Right ventricle myocardium inferior (tissue), 1 donor: ENCODE results near the gene INTS14. TPM values are rescaled to one million over a fixed set of nuclear protein-coding genes. Genes with fewer than 3 reads are reported as not detected.
"Not testable (repeated sequence)": the region's sequence is repeated elsewhere in the genome, so short reads cannot be mapped to it uniquely, and the experiment has no call there.

Experiments used
- ATAC-seq: fragments of 200-7000 bp; cut with Tn5 transposase; one replicate; pipeline ENCODE4 v1.9.1; 2020; ENCODE audit warnings: mild to moderate bottlenecking, moderate library complexity
- DNase-seq: peaks from one replicate; pipeline ENCODE4 v3.0.0; 2021; ENCODE audit errors: missing footprints
- intact Hi-C: fragments of 100-400 bp; cut with DNase I; formaldehyde crosslinking; loops from one replicate; pipeline ENCODE4 v1.11.0; 2022
- total RNA-seq: library from RNA; stranded (reverse); fragmentation: NEBNext Ultra II Directional; extraction: Animal tissue kit (Norgen Biotek cat#: 25700); gene quantifications from one replicate; pipeline ENCODE4 v1.2.1, GENCODE V29; 2021
- donor health status: DM: no; HTN: yes; CAD: no; lungs with severe emphysema.

INTS14 gene
- total RNA-seq, 1 donor from 2014 or later: 9.7 TPM

DNA sequence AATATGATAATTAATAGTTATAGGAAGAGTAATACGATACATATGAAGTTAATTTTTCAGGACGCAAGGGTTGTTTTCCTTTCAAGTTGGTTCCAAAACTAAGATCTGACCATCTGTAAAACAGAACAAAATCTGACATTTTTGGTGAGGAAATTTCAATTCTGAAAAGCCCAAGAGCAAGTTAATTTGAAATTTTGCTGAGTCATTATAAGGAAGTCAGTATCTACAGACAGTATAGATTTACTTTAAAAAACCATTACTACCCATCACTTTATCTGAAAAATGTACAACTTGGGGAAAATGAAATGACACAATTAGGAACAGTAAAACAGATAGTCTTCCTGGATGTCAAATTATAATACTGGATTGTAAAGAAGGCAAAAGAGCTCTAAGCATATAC lies 12.5 kb downstream of the INTS14 start:
- no peak for DNase-seq
- intact Hi-C loops: no loop called here
- no peak for ATAC-seq

DNA sequence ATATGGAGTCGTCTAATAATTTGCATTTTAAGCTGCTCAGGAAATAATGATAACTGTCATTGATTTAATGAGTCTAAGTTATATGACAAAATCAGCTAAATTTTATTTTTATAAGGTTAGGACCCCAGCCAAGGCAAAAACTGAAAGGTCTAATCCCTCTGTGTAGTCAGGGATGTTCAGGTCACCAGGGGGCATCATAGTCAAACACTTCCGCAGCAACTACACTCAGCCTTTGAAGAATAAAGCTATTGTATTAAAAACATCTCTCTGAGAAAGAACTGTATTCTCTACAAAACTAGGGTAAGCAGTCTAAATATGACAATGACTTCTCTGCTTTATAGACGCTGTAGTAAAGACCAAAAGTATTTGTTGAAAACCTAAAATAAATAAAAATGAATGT lies 15.0 kb downstream of the INTS14 start:
- DNase-seq (no peak), ATAC-seq (no peak)
- intact Hi-C loops: no loop called here

DNA sequence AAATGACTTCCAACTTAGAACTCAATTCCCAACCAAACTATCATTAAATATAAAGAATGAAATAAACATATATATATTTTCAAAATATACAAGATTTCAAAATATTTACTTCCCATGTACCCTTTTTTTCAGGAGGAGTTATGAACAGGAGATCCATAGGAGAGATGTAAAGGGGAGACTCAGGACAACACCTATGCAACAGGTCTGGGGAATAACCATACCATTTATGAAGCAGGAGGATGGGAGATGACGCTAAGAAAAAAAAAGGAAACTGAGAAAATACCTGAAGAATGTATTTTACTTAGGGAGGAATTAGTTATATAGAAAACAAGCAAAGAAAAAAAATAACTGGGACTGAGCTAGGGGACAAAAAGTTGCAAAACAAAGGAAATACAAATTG lies 23.8 kb downstream of the INTS14 start:
- DNase-seq (no peak), ATAC-seq (no peak)
- intact Hi-C loops: no loop called here

DNA sequence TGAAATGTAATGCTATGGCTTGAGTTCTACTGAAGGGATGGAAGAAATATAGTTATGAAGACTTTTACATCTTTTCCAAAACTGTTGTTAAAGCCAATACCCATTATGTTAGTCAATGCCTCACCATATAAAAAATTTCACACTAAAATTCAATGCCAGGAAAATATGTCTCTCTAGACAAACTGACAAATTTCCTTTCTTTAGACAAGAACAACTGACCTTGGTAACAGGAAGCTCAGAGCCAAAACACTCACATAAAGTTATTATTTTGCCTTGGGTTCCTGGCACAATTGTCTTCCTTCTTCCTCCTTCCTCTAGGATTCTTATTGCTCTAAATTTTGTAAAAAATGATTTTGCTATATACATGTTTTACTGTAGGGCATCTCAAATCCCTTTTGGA lies 26.7 kb downstream of the INTS14 start:
- intact Hi-C loops: no loop called here
- DNase-seq (no peak), ATAC-seq (no peak)

DNA sequence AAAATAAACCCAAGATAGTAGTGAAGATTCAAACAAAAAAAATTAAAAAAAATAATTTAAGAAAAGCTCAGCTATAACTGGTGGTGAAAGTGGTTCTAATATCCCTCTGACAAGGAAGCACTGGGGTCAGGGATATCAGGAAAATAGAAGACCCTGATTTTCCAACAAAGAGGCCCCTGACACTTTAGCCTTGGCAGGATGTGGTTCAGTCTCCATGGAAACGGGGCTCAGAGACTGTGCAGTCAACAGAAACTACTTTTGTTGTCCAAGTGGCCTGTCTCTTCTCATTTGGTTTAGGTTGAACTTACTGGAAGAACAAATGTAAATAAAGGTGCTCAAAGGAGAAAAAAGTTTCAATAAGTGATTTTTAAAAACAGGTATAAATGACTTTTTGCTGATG lies 27.2 kb downstream of the INTS14 start:
- ATAC-seq: no peak
- intact Hi-C loops: no loop called here

DNA sequence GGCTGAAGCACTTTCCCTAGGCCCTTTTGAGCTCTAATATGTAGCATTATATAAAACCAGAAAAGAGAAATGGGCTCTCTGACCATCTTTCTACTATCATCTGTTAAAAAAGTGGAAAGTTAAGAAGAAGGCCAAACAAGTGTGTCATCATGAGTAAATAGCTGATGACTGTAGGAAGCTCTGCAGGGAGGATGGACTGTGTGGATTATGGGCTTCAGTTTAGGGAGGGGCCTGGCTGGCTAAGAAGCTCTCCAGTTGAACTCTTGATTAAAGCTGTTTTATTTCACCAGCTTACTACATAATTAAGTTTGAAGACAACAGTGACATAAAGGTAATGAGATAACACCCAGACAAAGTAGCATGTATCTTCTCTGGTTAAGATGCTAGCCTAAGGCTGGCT lies 30.6 kb downstream of the INTS14 start:
- intact Hi-C loops: no loop called here
- ATAC-seq: no peak
- DNase-seq: no peak

More for the DNA sequence above, 27.2 kb downstream of the INTS14 start:
- DNase-seq: no peak

DNA sequence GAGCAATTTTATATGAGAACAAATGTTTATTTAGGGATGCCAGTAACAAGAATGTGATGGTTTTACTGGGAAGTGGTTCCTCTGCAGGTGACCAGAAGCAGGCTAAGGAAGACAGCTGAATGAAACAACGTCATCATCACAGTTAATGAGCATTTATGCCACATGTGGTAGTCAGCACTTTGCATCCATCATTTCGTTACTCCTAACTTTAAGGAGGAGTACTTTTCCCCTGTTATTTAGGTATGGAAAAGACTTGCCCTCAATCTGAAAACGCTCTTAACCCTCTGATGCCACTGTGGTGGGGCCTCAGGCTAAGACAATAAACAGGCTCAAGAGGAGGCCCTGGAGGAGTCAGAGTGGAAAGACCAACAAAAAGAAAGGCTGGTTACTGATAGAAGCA lies 31.2 kb downstream of the INTS14 start:
- DNase-seq: no peak
- intact Hi-C loops: no loop called here
- no peak for ATAC-seq

DNA sequence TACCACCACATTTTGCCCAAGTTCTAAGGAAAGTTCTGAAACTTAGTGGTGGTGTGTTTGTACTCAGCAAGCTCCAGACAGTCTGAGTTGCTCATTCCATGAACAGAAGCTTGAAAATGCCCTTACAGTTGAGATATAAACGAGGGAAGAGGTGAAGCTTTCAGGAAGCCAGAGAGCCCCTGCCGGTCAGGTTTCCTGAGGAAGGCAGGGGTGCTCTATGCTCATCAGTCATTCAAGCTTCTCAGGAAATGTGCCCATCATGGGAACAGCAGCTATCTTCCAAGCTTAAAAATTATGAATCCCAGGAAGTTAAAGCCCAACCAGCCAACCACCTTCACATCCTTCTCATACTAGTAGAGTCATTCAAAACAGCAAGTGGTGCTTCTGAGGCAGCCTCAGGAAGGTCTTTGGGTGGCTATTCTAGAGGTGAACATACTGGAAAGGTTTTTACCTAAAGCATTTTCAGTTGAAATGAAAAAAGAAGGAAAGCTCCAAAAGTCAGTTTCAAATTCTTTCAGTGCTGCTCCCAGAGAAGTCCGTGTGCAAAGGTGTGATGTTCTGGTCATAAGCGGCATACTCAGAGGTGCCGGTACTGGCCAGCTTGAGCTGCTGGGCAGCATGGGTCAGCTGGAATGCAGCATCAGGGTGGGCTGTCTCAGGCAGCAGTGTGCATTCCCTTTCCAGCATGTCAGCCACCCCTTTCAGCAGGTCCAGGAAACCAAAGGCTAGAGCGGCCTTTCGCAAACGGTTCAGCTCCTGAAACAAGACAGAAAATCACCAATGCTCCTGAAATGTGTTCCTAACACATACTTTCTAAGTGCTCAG lies 31.8 kb downstream of the INTS14 start:
- no peak for ATAC-seq
- intact Hi-C loops: no loop called here

DNA sequence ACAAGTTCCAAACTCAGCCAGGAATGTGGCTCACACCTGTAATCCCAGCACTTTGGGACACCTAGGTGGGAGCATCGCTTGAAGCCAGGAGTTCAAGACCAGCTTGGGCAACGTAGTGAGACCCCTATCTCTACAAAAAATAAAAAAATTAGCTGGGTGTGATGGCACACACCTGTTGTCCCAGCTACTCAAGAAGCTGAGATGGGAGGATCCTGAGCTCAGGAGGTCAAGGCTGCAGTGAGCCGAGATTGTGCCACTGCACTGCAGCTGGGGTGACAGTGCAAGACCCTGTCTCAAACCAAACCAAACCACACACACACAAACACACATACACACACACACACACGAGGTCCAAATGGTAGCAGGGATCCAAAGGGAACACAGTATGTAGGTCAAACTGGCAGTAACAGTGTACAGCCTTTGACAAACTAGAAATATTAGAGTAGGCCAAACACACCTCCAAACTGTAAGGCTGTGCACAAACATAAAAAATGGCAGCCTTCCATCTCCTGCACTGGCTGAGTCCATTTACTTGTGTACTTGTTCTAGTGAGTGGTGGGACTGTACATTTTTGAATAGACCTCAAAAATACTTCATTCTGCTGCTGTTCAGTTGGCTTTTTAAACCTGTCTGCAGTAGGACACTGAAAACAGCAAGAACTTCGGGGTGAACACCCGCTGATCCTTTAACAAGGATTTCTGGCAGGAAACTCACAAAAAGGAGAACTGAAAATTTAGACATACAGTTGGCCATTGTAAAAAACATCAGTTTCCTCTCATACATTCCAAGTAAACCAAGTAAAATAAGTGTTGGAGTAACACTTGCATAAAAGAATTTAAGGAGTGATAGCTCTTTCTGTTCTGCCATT lies 33.6 kb downstream of the INTS14 start:
- intact Hi-C loops: no loop called here
- ATAC-seq (no peak), DNase-seq (no peak)

More for the DNA sequence above, 31.8 kb downstream of the INTS14 start:
- no peak for DNase-seq

DNA sequence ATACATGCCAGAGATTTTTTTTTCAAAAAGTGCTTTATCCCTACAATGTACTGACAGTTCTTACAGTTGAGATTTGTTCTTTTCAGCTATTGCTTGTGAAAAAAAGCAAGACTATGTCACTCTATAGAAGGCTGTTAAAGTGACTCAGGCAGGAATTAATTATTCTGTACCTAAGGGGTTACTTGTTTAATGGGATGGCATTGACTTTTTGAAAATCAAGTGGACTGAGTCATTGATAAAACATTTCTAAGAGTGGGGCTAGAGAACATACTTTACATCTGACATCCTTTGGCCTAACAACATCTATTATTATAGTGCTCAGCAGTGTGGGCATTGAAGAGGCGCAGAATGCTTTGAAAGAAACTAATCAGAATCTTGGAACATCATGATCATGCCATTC lies 34.3 kb downstream of the INTS14 start:
- intact Hi-C loops: no loop called here
- peak; percentile 16 for ATAC-seq
- DNase-seq: no peak

DNA sequence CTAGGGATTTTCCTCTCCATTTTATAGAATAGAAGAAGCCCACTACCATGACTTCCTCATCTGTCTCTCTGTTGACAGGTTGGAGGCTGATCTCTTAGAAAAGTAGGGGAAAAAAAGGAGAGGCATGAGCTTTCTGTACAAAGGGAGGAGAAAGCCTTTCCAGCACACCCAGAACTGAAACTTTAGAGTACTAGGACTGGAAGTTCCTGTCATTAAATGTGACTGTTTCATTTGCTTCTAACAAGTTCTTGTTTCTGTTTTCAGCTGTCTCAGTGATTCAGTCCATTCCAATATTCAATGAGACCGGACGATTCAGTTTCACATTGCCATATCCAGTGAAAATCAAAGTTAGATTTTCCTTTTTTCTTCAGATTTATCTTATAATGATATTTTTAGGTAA lies 39.0 kb downstream of the INTS14 start:
- DNase-seq (no peak), ATAC-seq (no peak)
- intact Hi-C loops: no loop called here

DNA sequence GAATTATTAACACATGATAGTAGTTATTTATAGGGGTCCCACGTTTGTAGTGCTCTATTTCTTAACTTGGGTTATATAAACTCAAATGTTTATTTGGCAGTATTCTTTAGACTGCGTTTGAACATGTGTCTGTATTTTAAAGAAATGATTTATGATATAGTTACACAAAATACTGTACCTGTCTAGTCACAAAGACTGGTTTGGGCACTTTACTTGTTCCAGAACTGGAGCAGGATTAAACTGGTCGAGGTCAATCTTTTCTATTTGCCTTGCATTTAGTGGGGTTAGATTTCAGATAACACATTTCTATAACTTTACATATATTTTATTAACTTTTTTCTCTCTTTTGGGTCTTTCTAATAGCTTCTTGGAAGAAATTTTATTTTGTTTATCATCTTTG lies 41.2 kb downstream of the INTS14 start:
- DNase-seq (no peak), ATAC-seq (no peak)
- intact Hi-C loops: no loop called here

DNA sequence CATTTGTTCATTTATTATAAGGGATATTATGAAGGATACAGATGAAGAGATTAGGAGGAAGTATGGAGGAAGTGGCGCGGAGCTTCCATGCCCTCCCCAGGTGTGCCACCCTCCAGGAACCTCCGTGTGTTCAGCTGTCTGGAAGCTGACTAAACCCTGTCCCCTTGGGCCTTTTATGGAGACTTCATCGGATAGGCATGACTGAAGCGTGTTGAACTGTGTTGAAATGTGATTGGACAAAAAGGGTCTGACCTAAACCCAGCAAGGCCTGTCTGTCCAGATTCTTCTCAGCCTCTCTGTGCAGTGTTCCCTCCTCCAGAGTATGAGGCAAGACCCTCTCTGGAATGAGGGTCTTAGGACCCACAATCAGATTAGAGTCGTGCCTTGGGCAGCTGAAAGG lies 49.0 kb downstream of the INTS14 start:
- DNase-seq: no peak
- no peak for ATAC-seq
- intact Hi-C loops: no loop called here

DNA sequence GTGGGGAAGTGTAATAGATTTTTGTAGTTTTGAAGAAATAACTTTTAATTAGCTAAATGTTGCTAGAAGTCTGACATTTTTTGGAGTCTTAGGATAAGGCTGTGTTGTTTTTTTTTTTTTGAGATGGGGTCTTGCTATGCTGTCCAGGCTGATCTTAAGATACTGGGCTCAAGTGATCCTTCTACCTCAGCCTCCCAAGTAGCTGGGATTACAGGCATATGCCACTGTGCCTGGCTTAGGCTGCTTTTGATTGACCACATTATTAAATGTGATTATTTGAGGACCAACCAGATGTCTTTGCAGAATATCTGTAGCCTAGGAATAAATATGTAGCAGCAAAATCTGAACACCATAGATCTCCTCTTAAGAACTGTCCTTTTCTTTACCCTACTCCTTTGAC lies 51.0 kb downstream of the INTS14 start:
- intact Hi-C loops: no loop called here
- ATAC-seq: no peak
- no peak for DNase-seq

DNA sequence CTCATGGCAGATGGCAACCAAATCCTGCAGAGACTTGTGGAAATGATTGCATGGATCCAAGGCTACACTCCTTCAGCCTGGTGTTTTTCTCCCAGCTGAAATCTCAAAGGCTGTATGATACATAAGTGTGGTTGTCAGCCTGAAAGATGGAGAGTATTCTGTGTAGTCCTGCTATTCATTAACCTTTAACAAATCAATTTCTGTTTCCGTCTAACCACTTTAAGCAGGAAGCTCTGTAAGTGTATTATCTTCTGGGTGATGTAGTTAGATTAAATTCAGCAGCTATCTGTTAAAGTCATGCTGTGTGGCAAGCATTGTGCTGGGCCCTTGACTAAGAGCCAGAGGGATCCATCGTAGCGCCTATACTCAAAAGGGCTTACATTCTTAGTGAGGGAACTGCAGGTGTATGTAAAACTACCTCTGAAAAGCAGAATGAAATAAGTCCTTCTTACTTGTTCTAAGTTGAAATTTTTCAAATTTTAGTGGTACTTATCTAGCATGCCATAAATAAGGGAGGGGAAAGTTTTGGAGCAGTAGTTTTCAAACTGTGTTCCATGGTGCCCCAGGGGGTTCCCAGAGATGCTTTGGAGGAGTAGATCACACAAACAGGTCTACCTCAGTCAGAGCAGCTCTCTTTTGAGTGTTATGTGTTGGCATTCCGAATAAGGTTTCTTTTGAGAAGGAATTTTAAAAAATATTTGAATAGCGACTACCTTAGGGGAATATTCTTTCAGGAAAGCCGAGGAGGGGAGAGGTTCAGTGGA lies 51.8 kb downstream of the INTS14 start:
- intact Hi-C loops: no loop called here

DNA sequence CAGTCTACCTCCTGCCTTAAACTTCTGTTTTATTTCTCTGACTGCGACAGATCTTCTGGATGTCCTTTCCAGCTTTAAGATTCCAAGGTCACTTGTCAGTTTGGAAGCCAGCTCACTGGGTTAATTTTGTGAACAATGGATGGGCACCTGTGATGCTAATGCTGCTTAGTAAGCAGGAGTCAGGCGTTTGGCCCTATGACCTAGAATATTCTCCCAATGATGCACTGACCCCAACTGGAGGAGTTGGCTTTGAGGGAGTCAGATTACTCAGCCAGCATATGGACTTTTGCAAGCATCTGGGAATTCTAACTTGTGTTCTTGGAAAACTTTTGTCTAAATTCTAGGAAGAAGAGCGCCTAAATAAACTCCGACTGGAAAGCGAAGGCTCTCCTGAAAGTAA lies 52.6 kb downstream of the INTS14 start:
- DNase-seq (no peak), ATAC-seq (no peak)
- intact Hi-C loops: no loop called here

More for the DNA sequence above, 51.8 kb downstream of the INTS14 start:
- ATAC-seq (no peak), DNase-seq (no peak)

DNA sequence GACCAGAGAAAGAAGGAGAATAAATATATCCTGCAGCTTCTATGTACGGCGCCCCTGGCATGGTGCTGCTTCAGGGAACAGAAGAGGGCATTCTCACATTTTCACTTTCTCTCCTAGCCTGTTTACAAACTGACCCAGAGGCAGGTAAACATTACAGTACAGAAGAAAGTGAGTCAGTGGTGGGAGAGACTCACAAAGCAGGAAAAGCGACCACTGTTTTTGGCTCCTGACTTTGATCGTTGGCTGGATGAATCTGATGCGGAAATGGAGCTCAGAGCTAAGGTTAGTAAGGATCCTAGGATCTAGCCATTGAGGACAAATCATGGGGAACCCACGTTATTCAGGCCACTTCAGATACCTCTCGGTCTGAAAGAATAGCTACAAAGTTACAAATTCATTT lies 54.3 kb downstream of the INTS14 start:
- DNase-seq: no peak
- intact Hi-C loops: no loop called here
- ATAC-seq: no peak

DNA sequence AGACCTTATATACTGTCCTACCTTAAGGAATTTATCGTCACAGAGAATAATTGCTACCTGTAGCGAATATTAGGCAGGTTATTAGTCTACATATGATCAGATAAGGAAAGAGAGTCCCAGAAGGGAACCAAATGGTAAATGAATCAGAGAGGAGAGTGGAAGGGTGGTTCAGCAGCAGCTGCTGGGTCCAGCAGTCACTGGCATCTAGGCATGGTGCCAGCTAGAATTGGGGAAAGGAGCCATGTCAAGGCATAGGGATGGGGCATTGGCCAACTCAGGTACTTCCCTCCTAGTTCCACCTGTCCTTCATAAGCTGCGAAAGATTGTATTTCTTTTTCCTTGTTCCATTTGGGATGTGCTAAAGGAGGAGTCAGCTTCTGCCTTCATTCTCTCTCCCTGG lies 57.2 kb downstream of the INTS14 start:
- DNase-seq (no peak), ATAC-seq (no peak)
- intact Hi-C loops: no loop called here

DNA sequence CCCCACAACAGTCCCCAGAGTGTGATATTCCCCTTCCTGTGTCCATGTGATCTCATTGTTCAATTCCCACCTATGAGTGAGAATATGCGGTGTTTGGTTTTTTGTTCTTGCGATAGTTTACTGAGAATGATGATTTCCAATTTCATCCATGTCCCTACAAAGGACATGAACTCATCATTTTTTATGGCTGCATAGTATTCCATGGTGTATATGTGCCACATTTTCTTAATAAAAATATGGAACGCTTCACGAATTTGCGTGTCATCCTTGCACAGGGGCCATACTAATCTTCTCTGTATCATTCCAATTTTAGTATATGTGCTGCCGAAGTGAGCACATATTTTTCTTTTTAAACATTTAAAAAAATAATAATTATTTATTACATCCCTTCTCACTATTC lies 58.1 kb downstream of the INTS14 start:
- ATAC-seq, DNase-seq, intact Hi-C loops: not testable (repeated sequence)
